Testis (tissue), 2 donors: ENCODE data around the gene CLEC12A.

Experiments
- POLR2A ChIP-seq: fragments of 450-650 bp; IDR thresholded peaks from one replicate; pipeline ENCODE4 v1.6.1; 2017; ENCODE audit warnings: antibody characterized with exemption, mild to moderate bottlenecking, moderate library complexity
- TF ChIP-seq, protein P1 (sequence below), 3 experiments: fragments of 450-650 bp in 2 of 3; fragments of 200-600 bp in 1 of 3; sonication (generic) in 1 of 3; IDR thresholded peaks; one replicate each; pipeline ENCODE4 v1.5.1; 2016 to 2019; ENCODE audit warnings: antibody characterized with exemption in 3 of 3, mild to moderate bottlenecking in 2 of 3, moderate library complexity in 1 of 3

DNA sequence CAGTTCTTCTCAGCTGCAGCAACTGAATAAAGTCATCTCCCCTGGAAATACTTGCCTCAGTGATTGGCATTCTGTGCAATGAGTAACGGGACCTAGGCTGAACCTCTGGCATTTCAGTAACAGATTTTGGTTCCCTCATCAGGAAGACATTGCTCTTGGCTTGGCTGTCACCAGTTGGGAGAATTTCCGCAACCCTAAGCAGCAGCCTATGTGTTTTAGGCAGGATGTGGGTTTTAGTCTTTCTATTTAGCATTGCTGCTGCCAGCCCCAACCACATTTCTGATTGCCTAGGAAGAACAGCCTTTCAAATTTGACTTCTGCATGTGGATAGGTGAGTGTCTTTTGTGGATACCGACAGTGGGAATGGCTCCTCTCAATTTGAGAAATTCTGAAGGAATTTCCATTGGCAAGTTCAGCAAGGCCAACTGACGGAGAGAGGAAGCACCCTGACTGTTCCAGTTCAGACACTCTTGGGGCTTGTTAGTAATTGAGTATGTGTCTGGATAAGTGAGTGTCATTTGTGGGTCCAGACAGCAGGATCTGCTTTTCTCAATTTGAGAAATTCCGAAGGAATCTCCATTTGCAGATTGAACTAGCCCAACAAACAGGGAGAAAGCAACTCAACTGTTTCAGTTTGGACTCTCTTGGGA is 20.1 kb upstream of the CLEC12A start:
- TF ChIP-seq, protein P1, sequence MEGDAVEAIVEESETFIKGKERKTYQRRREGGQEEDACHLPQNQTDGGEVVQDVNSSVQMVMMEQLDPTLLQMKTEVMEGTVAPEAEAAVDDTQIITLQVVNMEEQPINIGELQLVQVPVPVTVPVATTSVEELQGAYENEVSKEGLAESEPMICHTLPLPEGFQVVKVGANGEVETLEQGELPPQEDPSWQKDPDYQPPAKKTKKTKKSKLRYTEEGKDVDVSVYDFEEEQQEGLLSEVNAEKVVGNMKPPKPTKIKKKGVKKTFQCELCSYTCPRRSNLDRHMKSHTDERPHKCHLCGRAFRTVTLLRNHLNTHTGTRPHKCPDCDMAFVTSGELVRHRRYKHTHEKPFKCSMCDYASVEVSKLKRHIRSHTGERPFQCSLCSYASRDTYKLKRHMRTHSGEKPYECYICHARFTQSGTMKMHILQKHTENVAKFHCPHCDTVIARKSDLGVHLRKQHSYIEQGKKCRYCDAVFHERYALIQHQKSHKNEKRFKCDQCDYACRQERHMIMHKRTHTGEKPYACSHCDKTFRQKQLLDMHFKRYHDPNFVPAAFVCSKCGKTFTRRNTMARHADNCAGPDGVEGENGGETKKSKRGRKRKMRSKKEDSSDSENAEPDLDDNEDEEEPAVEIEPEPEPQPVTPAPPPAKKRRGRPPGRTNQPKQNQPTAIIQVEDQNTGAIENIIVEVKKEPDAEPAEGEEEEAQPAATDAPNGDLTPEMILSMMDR (IDR thresholded peaks at IDR 0.05) = no peak
- no peak for TF ChIP-seq POLR2A
